HEK293 (cell line): ENCODE results near the gene RHOU.
A peak's percentile ranks its signal among the peaks of the same experiment; 100 is the strongest.

Experiments used
- GLIS2 ChIP-seq: fragments of 450-650 bp; formaldehyde crosslinking; IDR thresholded peaks from 2 replicates; pipeline ENCODE4 v1.5.1; 2016; ENCODE audit warnings: missing biosample characterization, missing genetic modification characterization
- HOXA7 ChIP-seq: sonication (generic); formaldehyde crosslinking; IDR thresholded peaks from 2 replicates; pipeline ENCODE4 v1.8.1; 2022; ENCODE audit warnings: missing genetic modification reagents, borderline replicate concordance
- HOXD13 ChIP-seq: sonication (generic); formaldehyde crosslinking; IDR thresholded peaks from 2 replicates; pipeline ENCODE4 v1.8.0; 2022; ENCODE audit warnings: missing genetic modification reagents, borderline replicate concordance
- KLF1 ChIP-seq: fragments of 450-650 bp; formaldehyde crosslinking; IDR thresholded peaks from 2 replicates; pipeline ENCODE4 v1.5.1; 2016; ENCODE audit warnings: missing biosample characterization, missing genetic modification characterization
- OVOL3 ChIP-seq: fragments of 450-650 bp; formaldehyde crosslinking; IDR thresholded peaks from 2 replicates; pipeline ENCODE4 v1.5.1; 2016; ENCODE audit warnings: missing biosample characterization, missing genetic modification characterization
- PRDM4 ChIP-seq: fragments of 450-650 bp; formaldehyde crosslinking; IDR thresholded peaks from 2 replicates; pipeline ENCODE4 v1.5.1; 2017; ENCODE audit warnings: missing biosample characterization, missing genetic modification characterization
- TCF7L2 ChIP-seq: IDR thresholded peaks from 2 replicates; pipeline ENCODE4 v1.6.1; 2011; ENCODE audit warnings: low read depth, mild to moderate bottlenecking, inconsistent platforms, low read length, moderate library complexity, borderline replicate concordance
- ZBTB1 ChIP-seq: fragments of 450-650 bp; formaldehyde crosslinking; IDR thresholded peaks from 2 replicates; pipeline ENCODE4 v1.5.1; 2016; ENCODE audit warnings: missing biosample characterization, missing genetic modification characterization
- ZBTB11 ChIP-seq: fragments of 450-650 bp; formaldehyde crosslinking; conservative IDR thresholded peaks from 2 replicates; pipeline ENCODE4 v1.5.1; 2016; ENCODE audit warnings: low read depth, missing biosample characterization, missing genetic modification characterization
- ZNF146 ChIP-seq: fragments of 450-650 bp; formaldehyde crosslinking; IDR thresholded peaks from 2 replicates; pipeline ENCODE4 v1.5.1; 2016; ENCODE audit warnings: missing biosample characterization, missing genetic modification characterization
- ZNF18 ChIP-seq: fragments of 450-650 bp; formaldehyde crosslinking; IDR thresholded peaks from 2 replicates; pipeline ENCODE4 v1.5.1; 2016; ENCODE audit warnings: missing biosample characterization, missing genetic modification characterization
- ZNF239 ChIP-seq: fragments of 450-650 bp; formaldehyde crosslinking; IDR thresholded peaks from 2 replicates; pipeline ENCODE4 v1.5.1; 2016; ENCODE audit warnings: missing biosample characterization, missing genetic modification characterization
- ZNF266 ChIP-seq: fragments of 450-650 bp; formaldehyde crosslinking; IDR thresholded peaks from 2 replicates; pipeline ENCODE4 v1.5.1; 2016; ENCODE audit warnings: missing biosample characterization, missing genetic modification characterization, low read depth
- ZNF280D ChIP-seq: fragments of 450-650 bp; formaldehyde crosslinking; IDR thresholded peaks from 2 replicates; pipeline ENCODE4 v1.5.1; 2016; ENCODE audit warnings: missing biosample characterization, missing genetic modification characterization
- ZNF37A ChIP-seq: fragments of 450-650 bp; IDR thresholded peaks from 2 replicates; pipeline ENCODE4 v1.5.1; 2018; ENCODE audit warnings: missing biosample characterization, missing genetic modification characterization
- ZNF514 ChIP-seq: fragments of 450-650 bp; formaldehyde crosslinking; IDR thresholded peaks from 2 replicates; pipeline ENCODE4 v1.5.1; 2016; ENCODE audit warnings: missing biosample characterization, missing genetic modification characterization
- ZNF530 ChIP-seq: fragments of 450-650 bp; formaldehyde crosslinking; IDR thresholded peaks from 2 replicates; pipeline ENCODE4 v1.5.1; 2016; ENCODE audit warnings: low read depth, missing biosample characterization, missing genetic modification characterization
- ZNF621 ChIP-seq: fragments of 450-650 bp; formaldehyde crosslinking; IDR thresholded peaks from 2 replicates; pipeline ENCODE4 v1.5.1; 2017; ENCODE audit warnings: missing biosample characterization, missing genetic modification characterization
- ZNF704 ChIP-seq: fragments of 450-650 bp; formaldehyde crosslinking; IDR thresholded peaks from 2 replicates; pipeline ENCODE4 v1.5.1; 2016; ENCODE audit warnings: missing biosample characterization, missing genetic modification characterization
- ZNF76 ChIP-seq: fragments of 450-650 bp; formaldehyde crosslinking; IDR thresholded peaks from 2 replicates; pipeline ENCODE4; 2016; ENCODE audit warnings: low read depth, missing biosample characterization, missing genetic modification characterization, borderline replicate concordance
- ZSCAN23 ChIP-seq: fragments of 450-650 bp; formaldehyde crosslinking; IDR thresholded peaks from 2 replicates; pipeline ENCODE4 v1.5.1; 2016; ENCODE audit warnings: missing biosample characterization, missing genetic modification characterization
- TF ChIP-seq, protein P1 (sequence below): fragments of 450-650 bp; formaldehyde crosslinking; IDR thresholded peaks from 2 replicates; pipeline ENCODE4 v1.5.1; 2016; ENCODE audit warnings: missing biosample characterization, missing genetic modification characterization
- TF ChIP-seq, protein P2 (sequence below): fragments of 450-650 bp; formaldehyde crosslinking; IDR thresholded peaks from 2 replicates; pipeline ENCODE4 v1.5.1; 2016; ENCODE audit warnings: missing biosample characterization, missing genetic modification characterization

The RHOU gene

DNA sequence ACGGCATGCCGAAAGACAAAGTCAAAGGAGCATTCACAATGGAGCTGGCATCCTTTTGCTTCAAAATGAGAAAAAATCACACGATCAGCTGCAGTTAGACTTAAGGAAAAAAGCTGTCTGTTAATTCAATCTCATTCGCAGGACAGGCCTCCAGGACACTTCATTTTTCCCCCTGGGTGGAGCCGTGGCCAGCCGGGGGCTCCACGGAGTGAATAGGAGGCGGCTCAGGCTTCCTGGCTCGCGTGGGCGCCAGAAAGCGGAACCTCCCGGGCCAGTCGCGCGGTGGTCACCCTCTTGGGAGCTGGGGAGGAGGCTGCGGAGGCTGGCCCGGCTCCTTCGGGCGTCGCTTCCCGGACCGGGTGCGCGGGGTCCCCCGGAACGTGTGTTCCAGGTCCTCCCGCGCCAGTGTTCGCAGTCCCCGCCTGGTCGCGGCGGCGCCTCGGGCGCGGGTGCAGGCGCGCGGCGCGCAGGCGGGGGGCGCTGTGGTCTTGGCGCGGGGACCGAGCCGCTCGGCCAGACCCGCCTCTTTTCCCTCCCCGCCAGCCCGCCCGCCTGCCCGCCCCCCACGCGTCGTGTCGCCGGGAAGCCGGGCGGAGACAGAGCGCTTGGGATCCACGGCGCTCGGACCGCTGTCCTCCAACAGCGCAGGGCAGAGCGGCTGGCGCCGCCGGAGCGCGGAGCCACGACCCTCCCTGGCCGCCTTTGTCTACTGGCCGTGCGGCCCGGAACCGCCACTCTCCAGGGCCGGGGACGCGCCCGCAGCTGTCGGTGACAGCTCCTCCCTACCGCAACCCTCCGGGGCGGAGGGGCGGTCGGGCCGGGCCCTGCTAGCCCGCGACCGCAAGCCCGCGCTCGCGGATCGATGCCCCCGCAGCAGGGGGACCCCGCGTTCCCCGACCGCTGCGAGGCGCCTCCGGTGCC is at the start of gene RHOU (continued):
- no peak for TF ChIP-seq ZNF280D (tag by site-specific recombination)
- no peak for TF ChIP-seq TCF7L2
- no peak for TF ChIP-seq KLF1
- TF ChIP-seq PRDM4 (tag by site-specific recombination), result no peak
- no peak for TF ChIP-seq ZSCAN23 (tag by site-specific recombination)
- no peak for TF ChIP-seq HOXA7 (CRISPR knock-in tag)
- TF ChIP-seq ZBTB11, result peak; percentile 73
- TF ChIP-seq ZNF704 (tag by site-specific recombination), result no peak
- TF ChIP-seq GLIS2, result peak; percentile 68; the same call in 1 of the 2 replicates
- no peak for TF ChIP-seq ZNF621 (tag by site-specific recombination)
- no peak for TF ChIP-seq ZBTB1 (tag by site-specific recombination)
- no peak for TF ChIP-seq ZNF514 (tag by site-specific recombination)
- TF ChIP-seq ZNF18, result no peak
- no peak for TF ChIP-seq ZNF239 (tag by site-specific recombination)
- TF ChIP-seq ZNF530, result no peak
- TF ChIP-seq ZNF266, result no peak
- TF ChIP-seq HOXD13 (CRISPR knock-in tag), result no peak
- no peak for TF ChIP-seq ZNF37A (tag by site-specific recombination)
- TF ChIP-seq ZNF146 (tag by site-specific recombination), result no peak
- TF ChIP-seq, protein P1, sequence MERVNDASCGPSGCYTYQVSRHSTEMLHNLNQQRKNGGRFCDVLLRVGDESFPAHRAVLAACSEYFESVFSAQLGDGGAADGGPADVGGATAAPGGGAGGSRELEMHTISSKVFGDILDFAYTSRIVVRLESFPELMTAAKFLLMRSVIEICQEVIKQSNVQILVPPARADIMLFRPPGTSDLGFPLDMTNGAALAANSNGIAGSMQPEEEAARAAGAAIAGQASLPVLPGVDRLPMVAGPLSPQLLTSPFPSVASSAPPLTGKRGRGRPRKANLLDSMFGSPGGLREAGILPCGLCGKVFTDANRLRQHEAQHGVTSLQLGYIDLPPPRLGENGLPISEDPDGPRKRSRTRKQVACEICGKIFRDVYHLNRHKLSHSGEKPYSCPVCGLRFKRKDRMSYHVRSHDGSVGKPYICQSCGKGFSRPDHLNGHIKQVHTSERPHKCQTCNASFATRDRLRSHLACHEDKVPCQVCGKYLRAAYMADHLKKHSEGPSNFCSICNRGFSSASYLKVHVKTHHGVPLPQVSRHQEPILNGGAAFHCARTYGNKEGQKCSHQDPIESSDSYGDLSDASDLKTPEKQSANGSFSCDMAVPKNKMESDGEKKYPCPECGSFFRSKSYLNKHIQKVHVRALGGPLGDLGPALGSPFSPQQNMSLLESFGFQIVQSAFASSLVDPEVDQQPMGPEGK (tag by site-specific recombination), result peak; percentile 68
- no peak for TF ChIP-seq OVOL3 (tag by site-specific recombination)
- TF ChIP-seq ZNF76 (tag by site-specific recombination), result 0 out of 2 replicates have a peak, but pooled peaks have one; percentile 44
- TF ChIP-seq, protein P2, sequence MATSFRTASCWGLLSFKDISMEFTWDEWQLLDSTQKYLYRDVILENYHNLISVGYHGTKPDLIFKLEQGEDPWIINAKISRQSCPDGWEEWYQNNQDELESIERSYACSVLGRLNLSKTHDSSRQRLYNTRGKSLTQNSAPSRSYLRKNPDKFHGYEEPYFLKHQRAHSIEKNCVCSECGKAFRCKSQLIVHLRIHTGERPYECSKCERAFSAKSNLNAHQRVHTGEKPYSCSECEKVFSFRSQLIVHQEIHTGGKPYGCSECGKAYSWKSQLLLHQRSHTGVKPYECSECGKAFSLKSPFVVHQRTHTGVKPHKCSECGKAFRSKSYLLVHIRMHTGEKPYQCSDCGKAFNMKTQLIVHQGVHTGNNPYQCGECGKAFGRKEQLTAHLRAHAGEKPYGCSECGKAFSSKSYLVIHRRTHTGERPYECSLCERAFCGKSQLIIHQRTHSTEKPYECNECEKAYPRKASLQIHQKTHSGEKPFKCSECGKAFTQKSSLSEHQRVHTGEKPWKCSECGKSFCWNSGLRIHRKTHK, result no peak
